ENCODE measurements around the gene RPL22. TPM values are rescaled to one million over a fixed set of nuclear protein-coding genes. Genes with fewer than 3 reads are reported as not detected.

RPL22 gene
- total RNA-seq, 1 experiment from 2014 or later: 494 TPM

GRCh38 chr1:6243053-6243834 lies 43.8 kb upstream of the RPL22 start:
- Histone ChIP-seq H3K9me3 (ENCODE audit: low read depth, low read length, poor library complexity, severe bottlenecking) (no peaks in the 10 kb centered on the region), H3K4me3 (ENCODE audit: low read depth, low read length, poor library complexity, severe bottlenecking) (no peak overlapping the region), H3K4me1 (ENCODE audit: insufficient read depth, low read length, poor library complexity, severe bottlenecking) (peaks cover 26% of the 10 kb centered on the region), H3K36me3 (ENCODE audit: insufficient read depth, low read length, poor library complexity, severe bottlenecking) (no peaks in the 10 kb centered on the region), H3K27me3 (replicated peaks; ENCODE audit: insufficient read depth, low read depth, low read length, poor library complexity) (peaks cover 45% of the 10 kb centered on the region), H3K27ac (ENCODE audit: low read depth, low read length, poor library complexity, severe bottlenecking) (no peak overlapping the region)
- TF ChIP-seq EZH2 (IDR thresholded peaks at IDR 0.05; ENCODE audit: borderline replicate concordance, low read depth, low read length, poor library complexity, severe bottlenecking): peak; percentile 33
- no peak for TF ChIP-seq CTCF (conservative IDR thresholded peaks at IDR 0.05; ENCODE audit: low read depth, low read length)
- intact Hi-C loops (cut with micrococcal nuclease; ENCODE audit: unreplicated experiment): no loop called here
- BruUV-seq (replicated peaks): no TSS peak
- POLR2A ChIA-PET (ENCODE audit: low non-redundant PET): interaction anchor here (0.6 kb wide), 1 partner anchor 225 kb away, joined by 3 read pairs; no protein-coding TSS in a partner anchor
- DNase-seq (ENCODE audit: low spot score): no peak
- CTCF ChIA-PET: interaction anchor here (1.1 kb wide), 1 partner anchor 37 kb away, joined by 7 read pairs; the partner anchor contains the start of gene RNF207

- DNase-seq (ENCODE audit: low spot score): no peak
- Histone ChIP-seq H3K27me3 (replicated peaks; ENCODE audit: insufficient read depth, low read depth, low read length, poor library complexity) (peaks cover 45% of the 10 kb centered on the region), H3K4me3 (ENCODE audit: low read depth, low read length, poor library complexity, severe bottlenecking) (peak overlapping the region; percentile 21), H3K27ac (ENCODE audit: low read depth, low read length, poor library complexity, severe bottlenecking) (no peak overlapping the region), H3K9me3 (ENCODE audit: low read depth, low read length, poor library complexity, severe bottlenecking) (no peaks in the 10 kb centered on the region), H3K4me1 (ENCODE audit: insufficient read depth, low read length, poor library complexity, severe bottlenecking) (peaks cover 26% of the 10 kb centered on the region), H3K36me3 (ENCODE audit: insufficient read depth, low read length, poor library complexity, severe bottlenecking) (no peaks in the 10 kb centered on the region)
- CTCF ChIA-PET: interaction anchor here (0.5 to 1.1 kb wide), 3 partner anchors 34 to 189 kb away, joined by 5 to 7 read pairs (median 7); partner anchors contain the start of gene RNF207
- TF ChIP-seq CTCF (conservative IDR thresholded peaks at IDR 0.05; ENCODE audit: low read depth, low read length): no peak
- peak; percentile 91 for TF ChIP-seq EZH2 (IDR thresholded peaks at IDR 0.05; ENCODE audit: borderline replicate concordance, low read depth, low read length, poor library complexity, severe bottlenecking)
- BruUV-seq (replicated peaks): no TSS peak
- POLR2A ChIA-PET (ENCODE audit: low non-redundant PET): interaction anchor here (0.6 kb wide), 1 partner anchor 226 kb away, joined by 3 read pairs; no protein-coding TSS in a partner anchor
- intact Hi-C loops (cut with micrococcal nuclease; ENCODE audit: unreplicated experiment): no loop called here
Measured at GRCh38 chr1:6241887-6242740, 42.7 kb upstream of the RPL22 start.

GRCh38 chr1:6241107-6241886 lies 41.9 kb upstream of the RPL22 start:
- TF ChIP-seq CTCF (conservative IDR thresholded peaks at IDR 0.05; ENCODE audit: low read depth, low read length) (no peak), EZH2 (IDR thresholded peaks at IDR 0.05; ENCODE audit: borderline replicate concordance, low read depth, low read length, poor library complexity, severe bottlenecking) (no peak)
- ChIA-PET CTCF (no interaction called here), POLR2A (ENCODE audit: low non-redundant PET) (no interaction called here)
- Histone ChIP-seq H3K27me3 (replicated peaks; ENCODE audit: insufficient read depth, low read depth, low read length, poor library complexity) (peaks cover 45% of the 10 kb centered on the region), H3K4me1 (ENCODE audit: insufficient read depth, low read length, poor library complexity, severe bottlenecking) (peaks cover 22% of the 10 kb centered on the region), H3K4me3 (ENCODE audit: low read depth, low read length, poor library complexity, severe bottlenecking) (no peak overlapping the region), H3K36me3 (ENCODE audit: insufficient read depth, low read length, poor library complexity, severe bottlenecking) (no peaks in the 10 kb centered on the region), H3K27ac (ENCODE audit: low read depth, low read length, poor library complexity, severe bottlenecking) (no peak overlapping the region), H3K9me3 (ENCODE audit: low read depth, low read length, poor library complexity, severe bottlenecking) (no peaks in the 10 kb centered on the region)
- intact Hi-C loops (cut with micrococcal nuclease; ENCODE audit: unreplicated experiment): no loop called here
- DNase-seq (ENCODE audit: low spot score): no peak
- BruUV-seq (replicated peaks): no TSS peak
